Measurements from ENCODE around the gene SFMBT1. TPM values are rescaled to one million over a fixed set of nuclear protein-coding genes. Genes with fewer than 3 reads are reported as not detected.

SFMBT1 gene
- total and polyA plus RNA-seq, 9 of the 15 experiments (the other 6 are each of a cell fraction or from before 2014, with no cell fraction given): 0.76 to 6.6 (median 3.6) TPM

DNA sequence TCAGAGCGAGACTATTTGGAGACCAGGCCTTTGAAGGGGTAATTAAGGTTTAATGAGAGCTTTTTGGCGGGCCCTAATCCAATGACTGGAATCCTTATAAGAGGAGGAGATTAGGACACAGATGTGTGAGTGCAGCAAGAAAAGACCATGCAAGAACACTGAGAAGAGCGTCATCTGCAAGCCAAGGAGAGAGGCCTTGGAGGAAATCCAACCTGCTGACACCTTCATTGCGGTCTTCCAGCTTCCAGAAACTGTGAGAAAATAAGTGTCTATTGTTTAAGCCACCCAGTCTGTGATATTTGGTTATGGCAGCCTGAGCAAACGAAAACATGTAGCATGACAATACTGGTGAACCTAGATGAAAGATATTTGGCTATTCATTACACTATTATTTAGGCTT is 188.0 kb downstream of the SFMBT1 start:
- Histone ChIP-seq H3K27ac (ENCODE audit: extremely low read depth, low read depth, low read length) (no peak overlapping the region), H3K27me3 (ENCODE audit: control insufficient read depth in 2 of 2, insufficient read depth in 2 of 2, low read length in 2 of 2) (no peaks in the 10 kb centered on the region), H4K20me1 (replicated peaks; ENCODE audit: control insufficient read depth, insufficient read depth, low read length) (no peaks in the 10 kb centered on the region), H3K9ac (ENCODE audit: insufficient read depth in 1 of 2, low read depth in 2 of 2, low read length in 2 of 2) (no peak overlapping the region), H3K4me2 (ENCODE audit: insufficient read depth, low read length) (no peak overlapping the region), H3K4me1 (replicated peaks in 1 of 2; ENCODE audit: control insufficient read depth in 2 of 2, insufficient read depth in 2 of 2, low read length in 2 of 2) (peaks cover 0 to 4% of the 10 kb centered on the region in 2 experiments; a peak in 1 of 5 replicates), H2AFZ (ENCODE audit: low read depth, low read length) (no peak overlapping the region), H3K36me3 (ENCODE audit: control insufficient read depth, insufficient read depth, low read length) (no peaks in the 10 kb centered on the region), H3K4me3 (no peak overlapping the region), H3K79me2 (ENCODE audit: control insufficient read depth, insufficient read depth, low read length) (no peaks in the 10 kb centered on the region), H3K9me1 (ENCODE audit: control insufficient read depth, insufficient read depth, low read length) (no peaks in the 10 kb centered on the region), H3K9me3 (replicated peaks; ENCODE audit: control insufficient read depth, insufficient read depth, low read depth, low read length) (no peaks in the 10 kb centered on the region)
- TF ChIP-seq RFX1 (IDR thresholded peaks at IDR 0.05) (no peak), MCM5 (IDR thresholded peaks at IDR 0.05; ENCODE audit: low read depth) (no peak), PYGO2 (tag; IDR thresholded peaks at IDR 0.05) (no peak), NEUROD1 (IDR thresholded peaks at IDR 0.05; ENCODE audit: borderline replicate concordance, low read depth, low read length, partially characterized antibody) (no peak), ZSCAN32 (CRISPR knock-in tag; IDR thresholded peaks at IDR 0.05) (no peak), ZKSCAN3 (CRISPR knock-in tag; IDR thresholded peaks at IDR 0.05) (no peak)
- intact Hi-C loops (cut with micrococcal nuclease): no loop called here
- in situ Hi-C loops (cut with MboI): no loop called here
- WGBS (ENCODE audit: insufficient coverage, low coverage, missing lambda C conversion rate): 40% methylated on average over 4 of the region's 5 CpGs
- no peak for ATAC-seq
- ChIA-PET POLR2A (no interaction called here), CTCF (ENCODE audit: low intra/inter-chr PET ratio) (no interaction called here)
- no peak for DNase-seq (ENCODE audit: extremely low read depth in 1 of 4, low spot score in 3 of 4)
- FAIRE-seq: no peak
- BruUV-seq (replicated peaks): no TSS peak

DNA sequence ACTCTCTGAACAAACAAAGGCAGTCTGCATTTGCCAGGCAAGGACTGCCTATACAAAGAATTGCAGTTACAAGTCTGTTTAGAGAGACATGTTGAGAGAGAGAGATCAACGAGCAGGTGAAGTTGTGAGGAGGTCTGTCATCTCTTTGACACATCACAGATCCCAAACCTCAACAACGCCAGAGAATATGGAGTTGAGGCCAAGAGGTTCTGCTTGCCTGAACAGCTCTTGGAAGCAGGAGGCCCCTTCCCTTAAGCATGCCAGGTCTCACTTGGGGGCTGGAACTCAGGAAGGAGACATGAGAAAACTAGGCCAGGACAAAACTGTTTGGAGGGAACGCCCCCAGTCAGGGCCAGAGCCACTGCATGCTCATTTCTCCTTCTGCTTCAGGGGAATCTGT is 188.7 kb downstream of the SFMBT1 start:
- DNase-seq (ENCODE audit: extremely low read depth in 1 of 4, low spot score in 3 of 4): no peak
- Histone ChIP-seq H3K4me1 (replicated peaks in 1 of 2; ENCODE audit: control insufficient read depth in 2 of 2, insufficient read depth in 2 of 2, low read length in 2 of 2) (peaks cover 0 to 4% of the 10 kb centered on the region in 2 experiments; a peak in 1 of 5 replicates), H3K9ac (ENCODE audit: insufficient read depth in 1 of 2, low read depth in 2 of 2, low read length in 2 of 2) (no peak overlapping the region), H3K36me3 (ENCODE audit: control insufficient read depth, insufficient read depth, low read length) (no peaks in the 10 kb centered on the region), H3K9me3 (replicated peaks; ENCODE audit: control insufficient read depth, insufficient read depth, low read depth, low read length) (no peaks in the 10 kb centered on the region), H3K79me2 (ENCODE audit: control insufficient read depth, insufficient read depth, low read length) (no peaks in the 10 kb centered on the region), H3K27me3 (ENCODE audit: control insufficient read depth in 2 of 2, insufficient read depth in 2 of 2, low read length in 2 of 2) (no peaks in the 10 kb centered on the region), H3K4me3 (no peak overlapping the region), H3K4me2 (ENCODE audit: insufficient read depth, low read length) (no peak overlapping the region), H3K27ac (ENCODE audit: extremely low read depth, low read depth, low read length) (no peak overlapping the region), H4K20me1 (replicated peaks; ENCODE audit: control insufficient read depth, insufficient read depth, low read length) (no peaks in the 10 kb centered on the region), H2AFZ (ENCODE audit: low read depth, low read length) (no peak overlapping the region), H3K9me1 (ENCODE audit: control insufficient read depth, insufficient read depth, low read length) (no peaks in the 10 kb centered on the region)
- in situ Hi-C loops (cut with MboI) (no loop called here), intact Hi-C loops (cut with micrococcal nuclease) (no loop called here)
- ChIA-PET POLR2A (no interaction called here), CTCF (ENCODE audit: low intra/inter-chr PET ratio) (no interaction called here)
- no peak for TF ChIP-seq ZKSCAN3 (CRISPR knock-in tag; IDR thresholded peaks at IDR 0.05)
- TF ChIP-seq, protein P1, sequence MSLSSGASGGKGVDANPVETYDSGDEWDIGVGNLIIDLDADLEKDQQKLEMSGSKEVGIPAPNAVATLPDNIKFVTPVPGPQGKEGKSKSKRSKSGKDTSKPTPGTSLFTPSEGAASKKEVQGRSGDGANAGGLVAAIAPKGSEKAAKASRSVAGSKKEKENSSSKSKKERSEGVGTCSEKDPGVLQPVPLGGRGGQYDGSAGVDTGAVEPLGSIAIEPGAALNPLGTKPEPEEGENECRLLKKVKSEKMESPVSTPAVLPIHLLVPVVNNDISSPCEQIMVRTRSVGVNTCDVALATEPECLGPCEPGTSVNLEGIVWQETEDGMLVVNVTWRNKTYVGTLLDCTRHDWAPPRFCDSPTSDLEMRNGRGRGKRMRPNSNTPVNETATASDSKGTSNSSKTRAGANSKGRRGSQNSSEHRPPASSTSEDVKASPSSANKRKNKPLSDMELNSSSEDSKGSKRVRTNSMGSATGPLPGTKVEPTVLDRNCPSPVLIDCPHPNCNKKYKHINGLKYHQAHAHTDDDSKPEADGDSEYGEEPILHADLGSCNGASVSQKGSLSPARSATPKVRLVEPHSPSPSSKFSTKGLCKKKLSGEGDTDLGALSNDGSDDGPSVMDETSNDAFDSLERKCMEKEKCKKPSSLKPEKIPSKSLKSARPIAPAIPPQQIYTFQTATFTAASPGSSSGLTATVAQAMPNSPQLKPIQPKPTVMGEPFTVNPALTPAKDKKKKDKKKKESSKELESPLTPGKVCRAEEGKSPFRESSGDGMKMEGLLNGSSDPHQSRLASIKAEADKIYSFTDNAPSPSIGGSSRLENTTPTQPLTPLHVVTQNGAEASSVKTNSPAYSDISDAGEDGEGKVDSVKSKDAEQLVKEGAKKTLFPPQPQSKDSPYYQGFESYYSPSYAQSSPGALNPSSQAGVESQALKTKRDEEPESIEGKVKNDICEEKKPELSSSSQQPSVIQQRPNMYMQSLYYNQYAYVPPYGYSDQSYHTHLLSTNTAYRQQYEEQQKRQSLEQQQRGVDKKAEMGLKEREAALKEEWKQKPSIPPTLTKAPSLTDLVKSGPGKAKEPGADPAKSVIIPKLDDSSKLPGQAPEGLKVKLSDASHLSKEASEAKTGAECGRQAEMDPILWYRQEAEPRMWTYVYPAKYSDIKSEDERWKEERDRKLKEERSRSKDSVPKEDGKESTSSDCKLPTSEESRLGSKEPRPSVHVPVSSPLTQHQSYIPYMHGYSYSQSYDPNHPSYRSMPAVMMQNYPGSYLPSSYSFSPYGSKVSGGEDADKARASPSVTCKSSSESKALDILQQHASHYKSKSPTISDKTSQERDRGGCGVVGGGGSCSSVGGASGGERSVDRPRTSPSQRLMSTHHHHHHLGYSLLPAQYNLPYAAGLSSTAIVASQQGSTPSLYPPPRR (CRISPR knock-in tag; IDR thresholded peaks at IDR 0.05; ENCODE audit: borderline replicate concordance): no peak
- no peak for TF ChIP-seq ZNF76 (CRISPR knock-in tag; IDR thresholded peaks at IDR 0.05; ENCODE audit: borderline replicate concordance)
- no peak for TF ChIP-seq TBP (optimal IDR thresholded peaks at IDR 0.05; ENCODE audit: low read depth, low read length)
- TF ChIP-seq ZNF224 (CRISPR knock-in tag; IDR thresholded peaks at IDR 0.05): no peak
- no peak for TF ChIP-seq ZBED1 (IDR thresholded peaks at IDR 0.05)
- 30% methylated on average over 3 of the region's 3 CpGs for WGBS (ENCODE audit: insufficient coverage, low coverage, missing lambda C conversion rate)
- no TSS peak for BruUV-seq (replicated peaks)
- no peak for ATAC-seq
- FAIRE-seq: no peak

Measured in K562 (cell line).